IgD-negative memory B cell (primary cell): ENCODE results near the gene KRTAP10-4. TPM values are rescaled to one million over a fixed set of nuclear protein-coding genes. Genes with fewer than 3 reads are reported as not detected.
"Not testable (repeated sequence)": the region's sequence is repeated elsewhere in the genome, so short reads cannot be mapped to it uniquely, and the experiment has no call there.

ENCODE experiments used
- H3K27ac Mint-ChIP-seq, 3 donors: one replicate each; pipeline ENCODE4 v1.8.0; 2020 to 2022; ENCODE audit warnings: mild to moderate bottlenecking in 3 of 3, mixed read lengths in 3 of 3, moderate library complexity in 1 of 3
- H3K27me3 Mint-ChIP-seq: one replicate; pipeline ENCODE4 v1.8.0; 2021; ENCODE audit warnings: mixed read lengths
- H3K36me3 Mint-ChIP-seq: one replicate; pipeline ENCODE4 v1.8.0; 2020; ENCODE audit warnings: mild to moderate bottlenecking, mixed read lengths
- H3K4me1 Mint-ChIP-seq, 3 donors: one replicate each; pipeline ENCODE4 v1.8.0; 2020 to 2022; ENCODE audit warnings: mixed read lengths in 3 of 3, mild to moderate bottlenecking in 1 of 3
- H3K4me3 Mint-ChIP-seq, 4 donors: one replicate each; pipeline ENCODE4 v1.8.0; 2020 to 2022; ENCODE audit warnings: mild to moderate bottlenecking in 4 of 4, mixed read lengths in 4 of 4, moderate library complexity in 3 of 4
- H3K9me3 Mint-ChIP-seq, 3 donors: one replicate each; pipeline ENCODE4 v1.8.0; 2020 to 2021; ENCODE audit warnings: mixed read lengths in 3 of 3, mild to moderate bottlenecking in 1 of 3
- polyA plus RNA-seq: library from polyadenylated mRNA; unstranded; fragments of 300-500 nt; fragmentation: Illumina TruSeq; gene quantifications from one replicate; pipeline ENCODE4 v1.2.3, GENCODE V29; 2021

Gene KRTAP10-4
- polyA plus RNA-seq, 1 donor from 2014 or later, result not detected

- peaks cover 0 to 1% (median 0%) of the 10 kb centered on the region in 3 donors for H3K4me1 Mint-ChIP-seq
- H3K4me3 Mint-ChIP-seq, result no peak overlapping the region
- H3K27ac Mint-ChIP-seq, result no peak overlapping the region
- H3K36me3 Mint-ChIP-seq, result peaks cover 2% of the 10 kb centered on the region
- peaks cover 23% of the 10 kb centered on the region for H3K27me3 Mint-ChIP-seq
- H3K9me3 Mint-ChIP-seq, result peaks cover 4 to 11% (median 11%) of the 10 kb centered on the region in 3 donors
These were observed 28.3 kb downstream of the KRTAP10-4 start for GRCh38 chr21:44601596-44602462.

DNA sequence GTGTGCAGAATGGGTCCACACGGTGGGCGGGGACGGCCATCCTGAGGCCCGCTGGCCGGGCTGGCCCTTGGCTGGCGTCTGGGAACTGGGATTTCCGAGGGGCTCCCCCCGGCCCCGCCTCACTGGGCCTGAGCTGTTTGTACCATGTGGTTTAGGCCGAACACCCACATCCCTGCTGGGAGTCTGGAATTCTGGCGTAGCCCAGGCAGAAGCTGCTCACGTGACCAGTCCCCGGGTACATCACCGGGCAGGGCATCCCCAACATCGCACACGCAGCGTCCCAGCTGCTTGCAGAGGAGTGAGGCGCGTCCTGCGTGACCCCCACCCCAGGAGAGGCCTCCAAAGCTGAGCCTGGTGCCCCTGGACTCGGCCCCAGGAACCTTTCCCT lies 28.9 kb downstream of the KRTAP10-4 start:
- peaks cover 0 to 1% (median 0%) of the 10 kb centered on the region in 3 donors for H3K4me1 Mint-ChIP-seq
- peaks cover 24% of the 10 kb centered on the region for H3K27me3 Mint-ChIP-seq
- no peak overlapping the region for H3K4me3 Mint-ChIP-seq
- peaks cover 2% of the 10 kb centered on the region for H3K36me3 Mint-ChIP-seq
- H3K9me3 Mint-ChIP-seq, result peaks cover 4 to 11% (median 11%) of the 10 kb centered on the region in 3 donors
- H3K27ac Mint-ChIP-seq, result no peak overlapping the region

DNA sequence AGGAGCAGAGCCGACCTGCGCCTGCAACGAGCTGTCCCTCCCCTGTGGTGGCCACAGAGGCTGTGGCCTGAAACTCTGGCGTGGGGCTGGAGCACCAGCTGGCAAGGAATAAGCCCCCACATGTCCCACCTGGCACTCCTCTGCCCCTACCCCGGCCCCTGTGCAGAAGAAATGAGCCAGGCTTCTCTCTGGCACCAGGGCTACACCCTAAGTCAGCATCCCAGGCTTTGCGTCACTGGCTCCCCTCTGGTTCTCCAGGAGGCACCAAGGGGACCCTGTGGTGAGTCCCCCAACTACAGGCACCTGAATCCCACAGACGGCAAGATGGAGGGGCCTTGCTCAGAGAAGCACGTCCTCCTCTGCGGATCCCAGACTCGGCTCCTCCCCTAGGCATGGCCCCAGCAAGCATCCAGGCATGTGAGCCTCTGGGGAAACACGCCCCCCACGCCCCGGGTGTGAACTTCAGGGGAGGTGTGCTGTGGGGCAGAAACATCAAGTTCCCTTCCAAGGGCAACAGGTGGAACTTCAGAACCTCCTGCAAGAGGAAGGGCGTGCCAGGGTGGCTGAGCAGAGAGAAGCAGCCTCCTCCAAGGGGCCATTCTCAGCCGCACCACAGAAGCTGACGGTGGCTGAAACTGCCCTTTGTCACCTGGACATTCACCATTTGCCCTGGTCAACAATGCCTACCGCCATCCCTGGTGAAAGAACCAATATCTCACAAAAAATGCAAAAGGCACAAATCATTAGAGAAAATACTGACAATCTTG lies 29.8 kb downstream of the KRTAP10-4 start:
- Mint-ChIP-seq H3K27ac (no peak overlapping the region), H3K4me3 (no peak overlapping the region), H3K4me1 (peaks cover 0 to 1% (median 0%) of the 10 kb centered on the region in 3 donors), H3K36me3 (peaks cover 2% of the 10 kb centered on the region), H3K9me3 (peaks cover 4 to 18% (median 13%) of the 10 kb centered on the region in 3 donors), H3K27me3 (peaks cover 24% of the 10 kb centered on the region)

GRCh38 chr21:44603911-44604310 lies 30.4 kb downstream of the KRTAP10-4 start:
- Mint-ChIP-seq H3K27me3 (peaks cover 24% of the 10 kb centered on the region), H3K4me3 (no peak overlapping the region), H3K36me3 (no peaks in the 10 kb centered on the region), H3K4me1 (peaks cover 0 to 1% (median 0%) of the 10 kb centered on the region in 3 donors), H3K9me3 (peaks cover 5 to 15% (median 12%) of the 10 kb centered on the region in 3 donors), H3K27ac (no peak overlapping the region)

GRCh38 chr21:44606495-44606894 lies 33.0 kb downstream of the KRTAP10-4 start:
- Mint-ChIP-seq H3K4me3 (no peak overlapping the region), H3K4me1 (peaks cover 0 to 1% (median 0%) of the 10 kb centered on the region in 3 donors), H3K27me3 (peaks cover 21% of the 10 kb centered on the region), H3K36me3 (no peaks in the 10 kb centered on the region), H3K27ac (no peak overlapping the region), H3K9me3 (peaks cover 15 to 31% (median 19%) of the 10 kb centered on the region in 3 donors)

GRCh38 chr21:44609193-44609592 lies 35.7 kb downstream of the KRTAP10-4 start:
- Mint-ChIP-seq H3K36me3 (no peaks in the 10 kb centered on the region), H3K27me3 (peaks cover 12% of the 10 kb centered on the region), H3K4me1 (no peaks in the 10 kb centered on the region), H3K27ac (peak overlapping the region in 1 of 3 donors; percentile 12), H3K9me3 (peaks cover 12 to 32% (median 21%) of the 10 kb centered on the region in 3 donors), H3K4me3 (peak overlapping the region in 1 of 4 donors; percentile 38)

- H3K36me3 Mint-ChIP-seq, H3K27ac Mint-ChIP-seq, H3K4me1 Mint-ChIP-seq, H3K27me3 Mint-ChIP-seq, H3K4me3 Mint-ChIP-seq: not testable (repeated sequence)
- peaks cover 10 to 27% (median 21%) of the 10 kb centered on the region in 3 donors for H3K9me3 Mint-ChIP-seq
These were observed 36.8 kb downstream of the KRTAP10-4 start for GRCh38 chr21:44610157-44610843.

DNA sequence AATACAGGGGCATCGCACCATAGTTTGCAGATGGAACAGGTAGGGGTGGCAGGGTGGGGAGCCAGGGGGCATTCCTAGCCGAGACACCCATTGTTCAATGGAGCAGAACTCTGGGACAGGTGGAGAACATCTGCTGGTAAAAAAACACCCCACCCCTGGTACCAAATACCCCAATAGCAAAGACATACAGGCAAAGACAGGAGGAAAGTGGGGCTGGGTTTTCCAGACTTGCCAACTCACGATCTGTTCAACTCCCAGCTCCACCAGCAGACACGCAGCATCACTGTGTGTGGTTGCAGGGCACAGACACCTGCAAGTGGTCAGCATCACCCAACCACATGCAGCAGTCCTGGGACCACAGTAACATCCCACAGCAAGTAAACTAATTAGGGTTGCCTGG lies 38.0 kb downstream of the KRTAP10-4 start:
- peaks cover 8 to 27% (median 18%) of the 10 kb centered on the region in 3 donors for H3K9me3 Mint-ChIP-seq
- no peaks in the 10 kb centered on the region for H3K4me1 Mint-ChIP-seq
- H3K4me3 Mint-ChIP-seq, result no peak overlapping the region
- no peaks in the 10 kb centered on the region for H3K36me3 Mint-ChIP-seq
- H3K27me3 Mint-ChIP-seq, result peaks cover 7% of the 10 kb centered on the region
- H3K27ac Mint-ChIP-seq, result no peak overlapping the region

GRCh38 chr21:44612029-44612486 lies 38.5 kb downstream of the KRTAP10-4 start, which contains the start of gene KRTAP10-8:
KRTAP10-8 (plus strand) TSS chr21:44612079; CDS start chr21:44612101, 22 bp downstream.
- H3K27ac Mint-ChIP-seq, result no peak within 1 kb of the TSS
- peaks cover 6 to 27% (median 17%) of the 10 kb centered on the region in 3 donors for H3K9me3 Mint-ChIP-seq
- H3K4me1 Mint-ChIP-seq, result no peaks in the 10 kb centered on the region
- no peak within 1 kb of the TSS for H3K4me3 Mint-ChIP-seq
- peaks cover 4% of the 10 kb centered on the region for H3K27me3 Mint-ChIP-seq
- no peaks in the 10 kb centered on the region for H3K36me3 Mint-ChIP-seq

DNA sequence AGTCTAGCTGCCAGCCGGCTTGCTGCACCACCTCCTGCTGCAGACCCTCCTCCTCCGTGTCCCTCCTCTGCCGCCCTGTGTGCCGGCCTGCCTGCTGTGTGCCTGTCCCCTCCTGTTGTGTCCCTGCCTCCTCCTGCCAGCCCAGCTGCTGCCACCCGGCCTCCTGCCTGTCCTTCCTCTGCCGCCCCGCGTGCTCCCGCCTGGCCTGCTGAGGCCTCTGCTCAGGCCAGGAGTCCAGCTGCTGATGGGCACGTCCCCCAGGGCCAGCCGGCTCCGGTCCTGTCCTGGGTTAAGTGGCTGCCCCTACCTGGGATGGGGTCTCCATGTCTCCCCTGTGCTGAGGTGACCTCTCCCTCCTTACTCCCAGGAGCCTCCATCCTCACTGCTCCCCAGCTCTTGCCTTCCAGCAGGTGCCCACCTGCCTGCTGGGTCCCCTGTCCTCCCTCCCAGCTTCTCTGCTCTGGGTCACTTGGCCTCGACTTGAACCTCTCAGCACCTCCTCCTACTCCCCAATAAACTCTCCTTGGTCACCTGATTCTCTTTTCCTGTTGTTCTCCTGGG lies 39.2 kb downstream of the KRTAP10-4 start:
- H3K27ac Mint-ChIP-seq, result no peak overlapping the region
- no peaks in the 10 kb centered on the region for H3K4me1 Mint-ChIP-seq
- no peaks in the 10 kb centered on the region for H3K36me3 Mint-ChIP-seq
- H3K27me3 Mint-ChIP-seq, result peaks cover 3% of the 10 kb centered on the region
- peak overlapping the region in 1 of 4 donors; percentile 64 for H3K4me3 Mint-ChIP-seq
- H3K9me3 Mint-ChIP-seq, result peaks cover 5 to 26% (median 17%) of the 10 kb centered on the region in 3 donors

- H3K27me3 Mint-ChIP-seq, result peaks cover 3% of the 10 kb centered on the region
- H3K27ac Mint-ChIP-seq, result no peak overlapping the region
- H3K4me1 Mint-ChIP-seq, result peaks cover 3 to 6% (median 5%) of the 10 kb centered on the region in 3 donors
- peaks cover 4 to 20% (median 17%) of the 10 kb centered on the region in 3 donors for H3K9me3 Mint-ChIP-seq
- no peaks in the 10 kb centered on the region for H3K36me3 Mint-ChIP-seq
- peak overlapping the region in 1 of 4 donors; percentile 8 for H3K4me3 Mint-ChIP-seq
These were observed 40.0 kb downstream of the KRTAP10-4 start for GRCh38 chr21:44613386-44614155.

- Mint-ChIP-seq H3K27ac (peak overlapping the region in 1 of 3 donors; percentile 59), H3K27me3 (peaks cover 3% of the 10 kb centered on the region), H3K9me3 (peaks cover 3 to 20% (median 15%) of the 10 kb centered on the region in 3 donors), H3K4me1 (peaks cover 9 to 12% (median 11%) of the 10 kb centered on the region in 3 donors), H3K4me3 (no peak overlapping the region), H3K36me3 (no peaks in the 10 kb centered on the region)
These were observed 40.7 kb downstream of the KRTAP10-4 start for GRCh38 chr21:44614161-44614631.

DNA sequence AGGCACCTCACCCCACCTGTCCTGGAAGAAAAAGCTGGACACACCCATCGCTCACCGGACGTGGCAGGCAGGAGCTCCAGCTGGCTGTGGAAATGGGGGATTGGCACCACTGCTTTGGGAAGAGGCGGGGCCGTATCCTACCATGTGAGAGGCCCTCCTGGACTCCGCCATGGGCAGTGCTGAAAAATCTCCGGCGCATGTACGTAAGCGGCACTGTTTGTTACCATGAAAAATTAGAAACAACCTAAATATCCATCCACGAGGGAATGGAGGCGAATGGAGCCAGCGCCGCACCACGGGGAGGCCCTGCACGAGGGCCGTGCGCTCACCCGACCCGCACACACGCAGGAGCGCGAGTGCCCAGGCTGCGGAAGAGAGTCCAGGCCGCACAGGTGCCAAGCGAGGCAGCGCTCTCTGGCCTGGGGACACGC lies 41.4 kb downstream of the KRTAP10-4 start:
- H3K27me3 Mint-ChIP-seq, result peaks cover 3% of the 10 kb centered on the region
- peaks cover 4 to 21% (median 13%) of the 10 kb centered on the region in 3 donors for H3K9me3 Mint-ChIP-seq
- no peak overlapping the region for H3K4me3 Mint-ChIP-seq
- no peaks in the 10 kb centered on the region for H3K36me3 Mint-ChIP-seq
- peak overlapping the region in 1 of 3 donors; percentile 59 for H3K27ac Mint-ChIP-seq
- H3K4me1 Mint-ChIP-seq, result peaks cover 11 to 17% (median 15%) of the 10 kb centered on the region in 3 donors
